HEK293T (cell line): ENCODE measurements around the gene AHCTF1.

Experiments used
- CTCF ChIA-PET: fragments of 350-600 bp; formaldehyde crosslinking; extraction: SDS; loops from one replicate; lab custom pipeline; 2021; ENCODE audit warnings: antibody characterized with exemption, inconsistent platforms; lab: Yijun Ruan, JAX
- POLR2A ChIA-PET: fragments of 350-600 bp; formaldehyde crosslinking; extraction: SDS; loops from one replicate; lab custom pipeline; 2020; ENCODE audit warnings: antibody characterized with exemption, inconsistent platforms; lab: Yijun Ruan, JAX
- DNase-seq: peaks from one replicate; pipeline ENCODE4 v3.0.0; 2012; ENCODE audit warnings: mixed read lengths; ENCODE audit errors: extremely low spot score
- ARNT ChIP-seq: fragments of 450-650 bp; IDR thresholded peaks from 2 replicates; pipeline ENCODE4 v1.6.1; 2017; ENCODE audit warnings: mild to moderate bottlenecking
- BHLHE40 ChIP-seq: fragments of 450-650 bp; IDR thresholded peaks from 2 replicates; pipeline ENCODE4 v1.6.1; 2016; ENCODE audit warnings: mild to moderate bottlenecking, moderate library complexity, borderline replicate concordance
- CTBP1 ChIP-seq: fragments of 450-650 bp; IDR thresholded peaks from 2 replicates; pipeline ENCODE4 v1.6.1; 2016; ENCODE audit warnings: borderline replicate concordance
- ELF4 ChIP-seq: fragments of 450-650 bp; IDR thresholded peaks from 2 replicates; pipeline ENCODE4 v1.6.1; 2017; ENCODE audit warnings: antibody characterized with exemption
- FOXA1 ChIP-seq: fragments of 450-650 bp; IDR thresholded peaks from 2 replicates; pipeline ENCODE4 v1.6.1; 2016; ENCODE audit warnings: mild to moderate bottlenecking
- FOXK2 ChIP-seq: fragments of 450-650 bp; IDR thresholded peaks from 2 replicates; pipeline ENCODE4 v1.6.1; 2016; ENCODE audit warnings: mild to moderate bottlenecking
- FOXM1 ChIP-seq: fragments of 450-650 bp; IDR thresholded peaks from 2 replicates; pipeline ENCODE4 v1.6.1; 2017; ENCODE audit warnings: mild to moderate bottlenecking, borderline replicate concordance
- HDGF ChIP-seq: fragments of 450-650 bp; IDR thresholded peaks from 2 replicates; pipeline ENCODE4 v1.6.1; 2017; ENCODE audit warnings: antibody characterized with exemption, borderline replicate concordance
- L3MBTL2 ChIP-seq: fragments of 450-650 bp; conservative IDR thresholded peaks from 2 replicates; pipeline ENCODE4 v1.6.1; 2016; ENCODE audit warnings: mild to moderate bottlenecking
- LEF1 ChIP-seq: fragments of 450-650 bp; IDR thresholded peaks from 2 replicates; pipeline ENCODE4 v1.6.1; 2017; ENCODE audit warnings: mild to moderate bottlenecking, borderline replicate concordance
- NFRKB ChIP-seq: fragments of 450-650 bp; IDR thresholded peaks from 2 replicates; pipeline ENCODE4 v1.6.1; 2016; ENCODE audit warnings: mild to moderate bottlenecking, moderate library complexity
- PKNOX1 ChIP-seq: fragments of 450-650 bp; IDR thresholded peaks from 2 replicates; pipeline ENCODE4 v1.6.1; 2016
- SP1 ChIP-seq: fragments of 450-650 bp; IDR thresholded peaks from 2 replicates; pipeline ENCODE4 v1.6.1; 2017
- SUZ12 ChIP-seq: fragments of 450-650 bp; IDR thresholded peaks from 2 replicates; pipeline ENCODE4 v1.6.1; 2016; ENCODE audit warnings: mild to moderate bottlenecking
- TARDBP ChIP-seq: fragments of 450-650 bp; IDR thresholded peaks from 2 replicates; pipeline ENCODE4 v1.6.1; 2016
- ZNF384 ChIP-seq: fragments of 450-650 bp; IDR thresholded peaks from 2 replicates; pipeline ENCODE4 v1.6.1; 2016

Gene AHCTF1

GRCh38 chr1:246969621-246970020 is 37.9 kb upstream of the AHCTF1 start:
- CTCF ChIA-PET = no interaction called here
- no peak for DNase-seq
- POLR2A ChIA-PET = no interaction called here
- no peak for TF ChIP-seq SP1
- no peak for TF ChIP-seq ARNT
- no peak for TF ChIP-seq FOXM1
- no peak for TF ChIP-seq ZNF384
- no peak for TF ChIP-seq L3MBTL2
- TF ChIP-seq BHLHE40 = no peak
- no peak for TF ChIP-seq HDGF
- no peak for TF ChIP-seq FOXA1
- no peak for TF ChIP-seq ELF4
- TF ChIP-seq FOXK2 = no peak
- no peak for TF ChIP-seq TARDBP
- TF ChIP-seq NFRKB = no peak
- TF ChIP-seq LEF1 = no peak
- TF ChIP-seq CTBP1 = no peak
- no peak for TF ChIP-seq PKNOX1
- no peak for TF ChIP-seq SUZ12

- ChIA-PET POLR2A (no interaction called here), CTCF (no interaction called here)
- no peak for TF ChIP-seq NFRKB
- no peak for TF ChIP-seq HDGF
- TF ChIP-seq ARNT = no peak
- TF ChIP-seq FOXA1 = no peak
- no peak for TF ChIP-seq PKNOX1
- no peak for TF ChIP-seq ZNF384
- TF ChIP-seq LEF1 = no peak
- no peak for TF ChIP-seq SP1
- DNase-seq = no peak
Measured at GRCh38 chr1:246966502-246966901, 34.8 kb upstream of the AHCTF1 start.

DNA sequence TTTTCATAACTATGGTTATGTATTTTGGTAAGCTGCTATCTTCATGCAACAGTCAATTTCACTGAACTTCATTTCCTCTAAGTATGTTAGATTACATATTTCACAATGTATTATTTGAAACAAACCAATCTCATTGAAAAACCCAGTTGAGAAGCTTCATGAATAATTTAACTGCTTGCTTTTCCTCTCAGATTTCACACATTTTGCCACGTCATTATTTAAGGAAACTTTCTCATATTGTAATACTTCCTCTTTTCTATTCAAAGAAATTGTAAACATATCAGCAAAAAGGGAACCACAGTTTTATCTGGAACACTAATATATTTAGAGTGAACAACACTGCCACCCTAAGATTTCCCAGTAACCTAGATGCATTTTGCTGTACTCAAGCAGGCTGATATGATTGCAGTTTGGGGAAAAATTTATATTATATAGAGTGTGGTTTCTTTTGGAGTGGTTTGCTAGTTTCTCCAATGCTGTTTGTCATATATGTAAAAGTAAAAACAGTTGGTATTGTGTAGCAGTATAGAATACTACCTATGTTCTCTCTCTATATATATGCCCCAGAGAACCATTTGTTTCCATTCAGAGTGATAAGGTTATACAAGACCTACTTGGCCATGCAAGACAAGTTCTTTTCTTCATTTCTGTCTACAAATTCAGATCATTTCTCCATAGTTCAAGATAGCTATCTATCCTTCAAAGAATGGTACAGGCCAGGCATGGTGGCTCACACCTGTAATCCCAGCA is 28.4 kb upstream of the AHCTF1 start:
- no peak for TF ChIP-seq HDGF
- ChIA-PET CTCF (no interaction called here), POLR2A (no interaction called here)
- no peak for DNase-seq

DNA sequence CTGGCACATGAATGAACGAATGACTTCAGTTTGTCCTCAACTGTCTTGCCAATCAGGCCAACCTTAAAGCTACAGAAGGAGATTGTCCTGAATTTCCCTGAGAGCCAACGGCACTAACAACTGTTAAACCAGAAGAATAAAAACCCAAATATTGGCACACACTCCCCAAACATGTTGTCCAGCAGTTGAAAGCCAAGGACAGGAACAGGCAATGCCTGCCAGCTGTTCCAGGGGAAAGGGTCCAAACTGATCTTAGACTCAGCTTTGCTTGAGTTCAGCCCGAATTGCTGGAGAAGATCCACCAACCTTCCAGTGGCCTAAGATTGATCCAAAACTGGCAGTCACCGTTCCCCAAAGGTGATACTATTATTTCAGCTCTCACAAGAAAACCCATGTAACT is 22.4 kb upstream of the AHCTF1 start:
- DNase-seq = no peak
- CTCF ChIA-PET = no interaction called here
- no peak for TF ChIP-seq FOXM1
- no peak for TF ChIP-seq PKNOX1
- TF ChIP-seq FOXA1 = no peak
- TF ChIP-seq FOXK2 = no peak
- TF ChIP-seq SUZ12 = no peak
- no peak for TF ChIP-seq BHLHE40
- no peak for TF ChIP-seq ZNF384
- no peak for TF ChIP-seq L3MBTL2
- TF ChIP-seq ELF4 = no peak
- TF ChIP-seq TARDBP = no peak
- no peak for TF ChIP-seq NFRKB
- TF ChIP-seq LEF1 = no peak
- TF ChIP-seq HDGF = no peak
- no peak for TF ChIP-seq ARNT
- TF ChIP-seq CTBP1 = no peak
- no peak for TF ChIP-seq SP1
- POLR2A ChIA-PET = no interaction called here

GRCh38 chr1:246951413-246951812 is 19.7 kb upstream of the AHCTF1 start:
- ChIA-PET POLR2A (no interaction called here), CTCF (no interaction called here)
- no peak for TF ChIP-seq ZNF384
- TF ChIP-seq SUZ12 = no peak
- no peak for TF ChIP-seq PKNOX1
- TF ChIP-seq FOXA1 = no peak
- TF ChIP-seq TARDBP = no peak
- no peak for TF ChIP-seq NFRKB
- no peak for TF ChIP-seq FOXK2
- TF ChIP-seq LEF1 = no peak
- DNase-seq = no peak

- TF ChIP-seq ARNT (no peak), FOXM1 (no peak)
- ChIA-PET CTCF (no interaction called here), POLR2A (no interaction called here)
- no peak for DNase-seq
Measured at GRCh38 chr1:246949956-246950355, 18.2 kb upstream of the AHCTF1 start.
